ENCODE measurements around the gene CDH4. TPM values are rescaled to one million over a fixed set of nuclear protein-coding genes. Genes with fewer than 3 reads are reported as not detected.
"Not testable (repeated sequence)": the region's sequence is repeated elsewhere in the genome, so short reads cannot be mapped to it uniquely, and the experiment has no call there.

CDH4 gene
- total and polyA plus RNA-seq, 4 donors, result 0.06 to 0.10 TPM; not detected in 2

DNA sequence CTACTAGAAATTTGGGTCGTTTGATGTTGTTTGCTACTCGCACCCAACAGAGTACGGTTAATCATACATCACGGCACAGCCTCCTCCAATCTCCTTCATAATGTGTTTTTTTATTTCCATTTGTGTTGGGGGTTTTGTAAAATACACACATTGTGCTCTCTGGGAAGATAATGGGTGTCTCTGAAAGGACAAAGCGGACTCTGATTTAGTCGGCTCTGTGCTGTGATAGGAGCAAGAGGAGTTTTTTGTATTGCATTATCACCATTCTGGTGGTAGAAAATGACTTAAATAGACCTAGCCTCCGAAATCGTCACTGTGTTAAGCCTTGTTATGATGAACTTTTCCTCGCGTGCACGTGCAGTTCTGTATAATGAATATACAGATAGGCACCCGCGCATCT is 196.3 kb downstream of the CDH4 start:
- intact Hi-C loops (cut with DNase I), result no loop called here
- Histone ChIP-seq H3K27me3 (ENCODE audit: control insufficient read depth in 1 of 2, insufficient read depth in 2 of 2, low read length in 1 of 2) (no peaks in the 10 kb centered on the region), H3K4me3 (ENCODE audit: low read length in 2 of 2) (no peak overlapping the region), H3K27ac (ENCODE audit: low read depth in 1 of 2, low read length in 2 of 2) (no peak overlapping the region), H3K4me1 (ENCODE audit: control insufficient read depth in 1 of 2, insufficient read depth in 2 of 2, low read length in 2 of 2) (no peaks in the 10 kb centered on the region), H3K9me3 (ENCODE audit: control insufficient read depth, low read length) (no peaks in the 10 kb centered on the region), H3K36me3 (ENCODE audit: control insufficient read depth in 1 of 2, insufficient read depth in 2 of 2, low read length in 1 of 2) (no peaks in the 10 kb centered on the region)
- DNase-seq (no peak), ATAC-seq (ENCODE audit: low FRiP score) (no peak)
- 64 to 65% methylated on average over 13 of the region's 13 CpGs for WGBS, 2 donors

DNA sequence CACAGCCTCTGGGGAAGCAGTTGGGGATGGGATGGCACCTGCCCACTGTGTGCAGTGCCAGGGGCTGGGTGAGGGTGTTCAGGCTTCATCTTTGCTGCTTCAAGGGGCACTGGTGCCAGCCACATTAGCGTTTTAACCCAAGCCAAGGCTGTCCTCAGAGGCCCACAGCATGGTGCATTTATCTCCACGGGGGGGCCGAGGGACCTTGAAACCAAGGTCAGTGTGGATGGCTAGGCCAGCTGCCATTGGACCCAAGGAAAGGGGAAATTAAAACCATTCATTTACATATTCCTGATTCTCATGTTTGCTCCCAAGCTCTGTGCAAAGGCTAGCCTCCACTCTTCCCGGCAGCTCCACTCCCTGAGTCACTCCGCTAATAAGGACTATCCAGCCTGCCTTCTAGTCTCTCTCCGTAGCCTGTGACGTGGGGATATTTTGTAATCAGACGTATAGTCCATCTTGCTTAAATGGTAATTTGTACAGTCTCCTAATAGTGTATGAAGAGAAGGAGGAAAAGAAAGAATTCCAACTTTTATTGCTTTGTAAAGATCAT is 197.1 kb downstream of the CDH4 start:
- intact Hi-C loops (cut with DNase I), result no loop called here
- Histone ChIP-seq H3K27me3 (ENCODE audit: control insufficient read depth in 1 of 2, insufficient read depth in 2 of 2, low read length in 1 of 2) (no peaks in the 10 kb centered on the region), H3K27ac (ENCODE audit: low read depth in 1 of 2, low read length in 2 of 2) (no peak overlapping the region), H3K36me3 (ENCODE audit: control insufficient read depth in 1 of 2, insufficient read depth in 2 of 2, low read length in 1 of 2) (no peaks in the 10 kb centered on the region), H3K4me3 (ENCODE audit: low read length in 2 of 2) (no peak overlapping the region), H3K9me3 (ENCODE audit: control insufficient read depth, low read length) (no peaks in the 10 kb centered on the region), H3K4me1 (ENCODE audit: control insufficient read depth in 1 of 2, insufficient read depth in 2 of 2, low read length in 2 of 2) (no peaks in the 10 kb centered on the region)
- no peak for DNase-seq
- WGBS, 2 donors, result 65 to 71% methylated on average over 8 of the region's 8 CpGs
- no peak for ATAC-seq (ENCODE audit: low FRiP score)

DNA sequence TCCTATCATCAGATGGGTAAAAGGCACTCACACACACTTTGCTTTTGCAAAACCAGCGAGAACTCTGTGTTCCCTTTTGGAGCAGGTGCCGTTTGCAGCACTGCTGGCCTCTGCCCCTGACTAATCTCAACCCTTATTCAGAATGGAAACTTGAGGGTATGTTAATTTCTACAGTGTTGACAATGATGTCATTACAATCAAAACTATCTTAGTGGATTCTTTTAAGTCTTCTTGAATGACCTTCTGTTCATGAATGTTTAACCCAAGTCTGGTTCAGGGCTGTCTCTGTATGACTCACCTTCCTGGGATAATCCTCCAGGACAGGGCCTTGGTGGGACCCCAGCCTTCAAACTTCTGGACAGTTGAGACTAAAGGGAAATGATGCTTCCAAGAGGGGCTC is 197.9 kb downstream of the CDH4 start:
- Histone ChIP-seq H3K36me3 (ENCODE audit: control insufficient read depth in 1 of 2, insufficient read depth in 2 of 2, low read length in 1 of 2) (no peaks in the 10 kb centered on the region), H3K4me1 (ENCODE audit: control insufficient read depth in 1 of 2, insufficient read depth in 2 of 2, low read length in 2 of 2) (no peaks in the 10 kb centered on the region), H3K9me3 (ENCODE audit: control insufficient read depth, low read length) (no peaks in the 10 kb centered on the region), H3K27me3 (ENCODE audit: control insufficient read depth in 1 of 2, insufficient read depth in 2 of 2, low read length in 1 of 2) (no peaks in the 10 kb centered on the region), H3K4me3 (ENCODE audit: low read length in 2 of 2) (no peak overlapping the region), H3K27ac (ENCODE audit: low read depth in 1 of 2, low read length in 2 of 2) (no peak overlapping the region)
- DNase-seq (no peak), ATAC-seq (ENCODE audit: low FRiP score) (no peak)
- intact Hi-C loops (cut with DNase I), result no loop called here
- WGBS, 2 donors, result 77 to 79% methylated on average over 2 of the region's 2 CpGs

DNA sequence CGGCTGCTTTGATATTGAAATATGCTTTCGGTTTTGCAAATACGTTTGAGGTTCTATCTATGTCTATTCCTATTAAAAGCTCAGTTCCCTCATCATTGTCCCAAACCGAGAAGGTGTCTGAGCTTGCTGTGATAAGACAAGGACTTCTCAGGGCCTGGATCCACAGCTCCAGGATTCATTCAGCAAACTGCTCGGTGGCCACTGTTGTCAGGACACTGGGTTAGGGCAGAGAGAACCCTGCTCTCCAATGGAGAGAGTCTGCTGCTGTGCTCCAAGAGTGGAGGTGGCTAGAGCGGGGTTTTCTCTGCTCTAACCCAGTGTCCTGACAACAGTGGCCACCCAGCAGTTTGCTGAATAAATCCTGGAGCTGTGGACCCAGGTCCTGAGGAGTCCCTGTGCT is 198.5 kb downstream of the CDH4 start:
- 78 to 79% methylated on average over 6 of the region's 6 CpGs for WGBS, 2 donors
- DNase-seq (no peak), ATAC-seq (ENCODE audit: low FRiP score) (no peak)
- no peak overlapping the region for H3K4me3 ChIP-seq (ENCODE audit: low read length in 2 of 2)
- no peaks in the 10 kb centered on the region for H3K4me1 ChIP-seq (ENCODE audit: control insufficient read depth in 1 of 2, insufficient read depth in 2 of 2, low read length in 2 of 2)
- no peaks in the 10 kb centered on the region for H3K27me3 ChIP-seq (ENCODE audit: control insufficient read depth in 1 of 2, insufficient read depth in 2 of 2, low read length in 1 of 2)
- intact Hi-C loops (cut with DNase I), result no loop called here
- no peaks in the 10 kb centered on the region for H3K36me3 ChIP-seq (ENCODE audit: control insufficient read depth in 1 of 2, insufficient read depth in 2 of 2, low read length in 1 of 2)
- no peaks in the 10 kb centered on the region for H3K9me3 ChIP-seq (ENCODE audit: control insufficient read depth, low read length)
- no peak overlapping the region for H3K27ac ChIP-seq (ENCODE audit: low read depth in 1 of 2, low read length in 2 of 2)

DNA sequence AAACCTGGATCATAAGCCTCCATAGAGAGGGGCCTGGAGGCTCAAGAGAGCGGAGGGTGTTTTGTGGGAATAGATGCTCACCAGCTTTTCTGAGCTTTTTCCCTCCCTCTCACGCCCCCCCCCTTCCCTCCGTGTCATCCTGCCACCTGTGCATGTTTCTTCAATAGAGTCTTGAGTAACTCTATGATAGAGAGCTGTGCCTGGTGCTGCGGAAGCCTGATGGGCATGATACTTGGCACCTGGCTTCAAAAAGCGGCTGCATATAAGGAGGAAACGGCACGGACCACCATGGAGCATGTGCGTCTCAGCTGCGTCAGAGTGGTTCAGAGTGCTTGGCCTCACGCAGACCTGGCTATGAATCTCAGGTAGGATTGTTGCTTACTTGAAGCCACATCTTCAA is 198.9 kb downstream of the CDH4 start:
- Histone ChIP-seq H3K9me3 (ENCODE audit: control insufficient read depth, low read length) (no peaks in the 10 kb centered on the region), H3K27ac (ENCODE audit: low read depth in 1 of 2, low read length in 2 of 2) (no peak overlapping the region), H3K27me3 (ENCODE audit: control insufficient read depth in 1 of 2, insufficient read depth in 2 of 2, low read length in 1 of 2) (no peaks in the 10 kb centered on the region), H3K4me1 (ENCODE audit: control insufficient read depth in 1 of 2, insufficient read depth in 2 of 2, low read length in 2 of 2) (no peaks in the 10 kb centered on the region), H3K36me3 (ENCODE audit: control insufficient read depth in 1 of 2, insufficient read depth in 2 of 2, low read length in 1 of 2) (no peaks in the 10 kb centered on the region), H3K4me3 (ENCODE audit: low read length in 2 of 2) (no peak overlapping the region)
- no peak for ATAC-seq (ENCODE audit: low FRiP score)
- DNase-seq, result no peak
- WGBS, 2 donors, result 91 to 93% methylated on average over 10 of the region's 10 CpGs
- intact Hi-C loops (cut with DNase I), result no loop called here

DNA sequence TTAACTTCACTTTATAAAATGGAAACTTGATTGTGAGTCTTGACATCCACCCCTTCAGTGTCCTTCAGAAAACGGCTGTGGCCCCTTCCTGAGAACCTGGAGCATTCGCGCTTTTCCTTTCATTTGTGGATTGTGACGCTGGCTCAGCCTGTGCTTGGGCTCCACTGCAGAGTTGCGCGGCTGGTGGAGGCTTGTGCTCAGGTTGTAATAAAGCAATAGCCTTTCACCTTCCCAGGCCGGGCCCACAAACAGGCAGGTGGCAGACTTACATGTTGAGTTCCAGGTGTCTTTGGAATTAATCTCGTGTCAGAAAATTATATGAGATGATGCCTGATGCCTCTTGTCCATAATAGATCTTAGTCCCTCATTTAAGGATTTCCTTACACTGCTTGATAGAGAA is 199.9 kb downstream of the CDH4 start:
- Histone ChIP-seq H3K36me3 (ENCODE audit: control insufficient read depth in 1 of 2, insufficient read depth in 2 of 2, low read length in 1 of 2) (no peaks in the 10 kb centered on the region), H3K4me1 (ENCODE audit: control insufficient read depth in 1 of 2, insufficient read depth in 2 of 2, low read length in 2 of 2) (no peaks in the 10 kb centered on the region), H3K27me3 (ENCODE audit: control insufficient read depth in 1 of 2, insufficient read depth in 2 of 2, low read length in 1 of 2) (no peaks in the 10 kb centered on the region), H3K9me3 (ENCODE audit: control insufficient read depth, low read length) (no peaks in the 10 kb centered on the region), H3K27ac (ENCODE audit: low read depth in 1 of 2, low read length in 2 of 2) (no peak overlapping the region), H3K4me3 (ENCODE audit: low read length in 2 of 2) (no peak overlapping the region)
- intact Hi-C loops (cut with DNase I), result no loop called here
- DNase-seq, result no peak
- 74 to 80% methylated on average over 8 of the region's 8 CpGs for WGBS, 2 donors
- ATAC-seq (ENCODE audit: low FRiP score), result no peak

DNA sequence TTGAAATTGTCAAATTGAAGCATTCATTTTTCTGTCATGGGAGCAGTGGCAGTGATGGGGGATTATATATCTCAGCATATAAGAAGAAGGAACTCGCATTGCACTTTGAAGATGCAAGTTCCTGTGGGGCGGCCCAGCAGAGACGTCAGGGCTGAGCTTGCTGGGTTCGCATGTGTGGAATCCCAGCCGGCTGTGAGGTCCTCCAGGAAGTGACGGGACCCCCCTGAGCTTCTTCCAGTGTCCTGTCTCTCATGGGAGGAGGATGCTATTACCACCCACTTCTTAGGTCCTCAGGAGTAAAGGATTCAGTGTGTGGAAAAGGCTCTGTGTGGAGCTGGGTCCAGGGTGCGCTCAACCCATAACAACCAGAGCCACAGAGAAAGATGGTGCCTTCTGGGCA is 201.2 kb downstream of the CDH4 start:
- ATAC-seq (ENCODE audit: low FRiP score), result no peak
- DNase-seq, result no peak
- intact Hi-C loops (cut with DNase I), result no loop called here
- H3K9me3 ChIP-seq (ENCODE audit: control insufficient read depth, low read length), result no peaks in the 10 kb centered on the region
- H3K4me1 ChIP-seq (ENCODE audit: control insufficient read depth in 1 of 2, insufficient read depth in 2 of 2, low read length in 2 of 2), result no peaks in the 10 kb centered on the region
- WGBS, 2 donors, result 58 to 61% methylated on average over 7 of the region's 7 CpGs
- H3K36me3 ChIP-seq (ENCODE audit: control insufficient read depth in 1 of 2, insufficient read depth in 2 of 2, low read length in 1 of 2), result no peaks in the 10 kb centered on the region
- H3K4me3 ChIP-seq (ENCODE audit: low read length in 2 of 2), result no peak overlapping the region
- H3K27ac ChIP-seq (ENCODE audit: low read depth in 1 of 2, low read length in 2 of 2), result no peak overlapping the region
- no peaks in the 10 kb centered on the region for H3K27me3 ChIP-seq (ENCODE audit: control insufficient read depth in 1 of 2, insufficient read depth in 2 of 2, low read length in 1 of 2)

DNA sequence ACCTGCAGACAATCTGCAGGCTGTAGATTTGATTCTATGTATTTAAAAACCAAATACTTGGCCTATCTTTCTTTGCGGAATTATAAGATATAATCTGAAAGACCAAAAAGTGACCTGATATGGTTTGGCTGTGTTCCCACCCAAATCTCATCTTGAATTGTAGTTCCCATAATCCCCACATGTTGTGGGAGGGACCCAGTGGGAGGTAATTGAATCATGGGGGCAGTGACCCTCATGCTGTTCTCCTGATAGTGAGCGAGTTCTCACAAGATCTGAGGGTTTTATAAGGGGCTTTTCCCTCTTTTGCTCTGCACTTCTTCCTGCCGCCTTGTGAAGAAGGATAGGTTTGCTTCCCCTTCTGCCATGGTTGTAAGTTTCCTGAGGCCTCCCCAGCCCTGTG is 201.6 kb downstream of the CDH4 start:
- intact Hi-C loops (cut with DNase I); H3K27ac ChIP-seq (ENCODE audit: low read depth in 1 of 2, low read length in 2 of 2); ATAC-seq (ENCODE audit: low FRiP score); H3K4me3 ChIP-seq (ENCODE audit: low read length in 2 of 2); H3K27me3 ChIP-seq (ENCODE audit: control insufficient read depth in 1 of 2, insufficient read depth in 2 of 2, low read length in 1 of 2); H3K4me1 ChIP-seq (ENCODE audit: control insufficient read depth in 1 of 2, insufficient read depth in 2 of 2, low read length in 2 of 2); H3K36me3 ChIP-seq (ENCODE audit: control insufficient read depth in 1 of 2, insufficient read depth in 2 of 2, low read length in 1 of 2); H3K9me3 ChIP-seq (ENCODE audit: control insufficient read depth, low read length); DNase-seq: not testable (repeated sequence)
- 49 to 52% methylated on average over 3 of the region's 3 CpGs for WGBS, 2 donors

DNA sequence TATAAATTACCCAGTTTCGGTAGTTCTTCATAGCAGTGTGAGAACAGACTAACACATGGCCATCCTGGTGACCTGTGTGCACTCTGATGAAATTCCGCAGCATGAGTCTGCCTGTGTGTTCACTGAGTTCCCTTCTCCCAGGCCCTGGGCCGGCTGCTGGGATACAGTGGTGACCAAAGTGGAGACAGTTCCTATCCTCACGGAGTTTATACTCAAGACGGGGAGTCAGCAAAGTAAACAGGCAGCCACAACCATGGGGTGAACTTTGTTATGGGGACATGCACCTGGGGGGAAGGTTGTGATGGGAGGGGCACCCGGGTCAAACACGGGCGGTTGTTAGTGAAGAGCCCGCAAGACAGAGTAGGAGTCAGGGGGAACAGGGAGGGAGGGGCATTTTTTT is 202.0 kb downstream of the CDH4 start:
- no peak for DNase-seq

More for the DNA sequence above, 202.0 kb downstream of the CDH4 start:
- Histone ChIP-seq H3K9me3 (ENCODE audit: control insufficient read depth, low read length) (no peaks in the 10 kb centered on the region), H3K36me3 (ENCODE audit: control insufficient read depth in 1 of 2, insufficient read depth in 2 of 2, low read length in 1 of 2) (no peaks in the 10 kb centered on the region), H3K4me3 (ENCODE audit: low read length in 2 of 2) (no peak overlapping the region), H3K27ac (ENCODE audit: low read depth in 1 of 2, low read length in 2 of 2) (no peak overlapping the region), H3K4me1 (ENCODE audit: control insufficient read depth in 1 of 2, insufficient read depth in 2 of 2, low read length in 2 of 2) (no peaks in the 10 kb centered on the region), H3K27me3 (ENCODE audit: control insufficient read depth in 1 of 2, insufficient read depth in 2 of 2, low read length in 1 of 2) (no peaks in the 10 kb centered on the region)
- 74 to 77% methylated on average over 9 of the region's 9 CpGs for WGBS, 2 donors
- no peak for ATAC-seq (ENCODE audit: low FRiP score)
- intact Hi-C loops (cut with DNase I), result no loop called here
